SK-N-SH treated with all-trans-retinoic acid at 6 μM for 48 hours (cell line): ENCODE measurements around the gene YPEL3.

Source experiments
- CREB5 ChIP-seq: fragments of 250-450 bp; sonication (Bioruptor Pico); IDR thresholded peaks from 2 replicates; pipeline ENCODE4 v1.5.1; 2020; ENCODE audit warnings: low read depth, mild to moderate bottlenecking, moderate library complexity
- ESRRG ChIP-seq: fragments of 250-450 bp; sonication (Bioruptor Pico); IDR thresholded peaks from 2 replicates; pipeline ENCODE4 v1.6.1; 2021; ENCODE audit warnings: mild to moderate bottlenecking
- ISL1 ChIP-seq: fragments of 250-450 bp; sonication (Bioruptor Pico); IDR thresholded peaks from 2 replicates; pipeline ENCODE4 v2.1.2; 2022; ENCODE audit warnings: mild to moderate bottlenecking, moderate library complexity
- OSR1 ChIP-seq: fragments of 250-450 bp; sonication (Bioruptor Pico); IDR thresholded peaks from 2 replicates; pipeline ENCODE4 v1.8.0; 2022; ENCODE audit warnings: moderate library complexity, mild to moderate bottlenecking, inconsistent platforms
- PATZ1 ChIP-seq: fragments of 250-450 bp; sonication (Bioruptor Pico); IDR thresholded peaks from 2 replicates; pipeline ENCODE4 v1.8.0; 2020; ENCODE audit warnings: mild to moderate bottlenecking, moderate library complexity, borderline replicate concordance
- RARB ChIP-seq: fragments of 250-450 bp; sonication (Bioruptor Pico); IDR thresholded peaks from 2 replicates; pipeline ENCODE4 v1.8.0; 2021; ENCODE audit warnings: mild to moderate bottlenecking, moderate library complexity
- ZFP3 ChIP-seq: fragments of 250-450 bp; sonication (Bioruptor Pico); IDR thresholded peaks from 2 replicates; pipeline ENCODE4 v1.5.0; 2020; ENCODE audit warnings: mild to moderate bottlenecking, moderate library complexity
- ZFP30 ChIP-seq: fragments of 450-650 bp; formaldehyde crosslinking; IDR thresholded peaks from 2 replicates; pipeline ENCODE4 v1.5.0; 2022; ENCODE audit warnings: mild to moderate bottlenecking, moderate library complexity
- ZNF565 ChIP-seq: fragments of 450-650 bp; formaldehyde crosslinking; conservative IDR thresholded peaks from 2 replicates; pipeline ENCODE4 v1.5.0; 2020; ENCODE audit warnings: low read depth, mild to moderate bottlenecking, moderate library complexity

GRCh38 chr16:30085820-30086219 lies 10.2 kb downstream of the YPEL3 start:
- TF ChIP-seq OSR1 (CRISPR knock-in tag) (no peak), CREB5 (no peak), ESRRG (CRISPR knock-in tag) (no peak), PATZ1 (CRISPR knock-in tag) (no peak), RARB (CRISPR knock-in tag) (no peak), ZFP3 (CRISPR knock-in tag) (no peak), ZNF565 (CRISPR knock-in tag) (no peak), ZFP30 (CRISPR knock-in tag) (no peak), ISL1 (CRISPR knock-in tag) (no peak)
